HG02884 (cell line): ENCODE data around the gene BEND2.
"Not testable (repeated sequence)": the region's sequence is repeated elsewhere in the genome, so short reads cannot be mapped to it uniquely, and the experiment has no call there.

Experiments
- ATAC-seq: cut with Tn5 transposase; IDR thresholded peaks from one replicate; pipeline ENCODE4 v1.9.1; 2021; ENCODE audit warnings: mild to moderate bottlenecking, moderate library complexity; ENCODE audit not compliant: unreplicated experiment

Gene BEND2

DNA sequence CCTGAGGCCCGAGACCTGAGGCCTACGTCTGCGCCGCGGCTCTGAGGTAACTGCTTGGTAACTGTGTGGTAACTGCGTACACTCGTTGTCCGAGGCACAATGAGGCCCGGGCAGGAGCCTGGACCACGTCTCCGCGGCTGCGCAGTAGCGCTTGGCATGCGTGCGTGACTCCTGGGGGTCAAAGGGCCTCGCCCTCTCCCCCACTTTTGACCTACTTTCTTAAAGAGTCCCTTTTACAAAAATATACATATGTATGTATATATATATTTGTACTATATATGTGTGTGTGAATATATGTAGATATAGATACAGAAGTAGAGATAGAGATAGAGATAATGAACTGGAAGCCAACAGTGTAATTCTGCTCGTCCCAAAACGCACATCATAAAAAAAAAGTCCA is at the start of gene BEND2:
TSS of gene BEND2 (minus strand) at position 101 of the 400 bp plus-strand sequence. CDS start 136 bp downstream, outside the sequence.
- ATAC-seq = no peak

DNA sequence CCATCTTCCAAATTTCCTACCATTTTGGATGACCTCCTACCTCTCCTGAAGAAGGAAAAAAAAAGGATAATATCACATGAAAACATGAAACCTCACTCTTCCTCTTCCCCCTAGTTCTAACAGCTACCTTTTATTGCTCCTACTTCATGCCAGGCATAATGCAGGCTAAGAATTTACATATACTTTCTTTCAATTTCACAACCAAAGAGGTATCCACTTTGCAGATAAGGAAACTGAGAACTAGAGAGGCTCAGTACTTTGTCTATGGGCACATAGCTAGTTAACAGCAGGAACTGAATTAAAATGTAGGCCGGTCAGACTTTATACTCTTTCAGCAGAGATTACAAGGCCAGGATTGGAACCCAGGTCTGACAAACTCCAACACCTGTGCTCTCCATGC is 34.4 kb upstream of the BEND2 start:
- no peak for ATAC-seq

DNA sequence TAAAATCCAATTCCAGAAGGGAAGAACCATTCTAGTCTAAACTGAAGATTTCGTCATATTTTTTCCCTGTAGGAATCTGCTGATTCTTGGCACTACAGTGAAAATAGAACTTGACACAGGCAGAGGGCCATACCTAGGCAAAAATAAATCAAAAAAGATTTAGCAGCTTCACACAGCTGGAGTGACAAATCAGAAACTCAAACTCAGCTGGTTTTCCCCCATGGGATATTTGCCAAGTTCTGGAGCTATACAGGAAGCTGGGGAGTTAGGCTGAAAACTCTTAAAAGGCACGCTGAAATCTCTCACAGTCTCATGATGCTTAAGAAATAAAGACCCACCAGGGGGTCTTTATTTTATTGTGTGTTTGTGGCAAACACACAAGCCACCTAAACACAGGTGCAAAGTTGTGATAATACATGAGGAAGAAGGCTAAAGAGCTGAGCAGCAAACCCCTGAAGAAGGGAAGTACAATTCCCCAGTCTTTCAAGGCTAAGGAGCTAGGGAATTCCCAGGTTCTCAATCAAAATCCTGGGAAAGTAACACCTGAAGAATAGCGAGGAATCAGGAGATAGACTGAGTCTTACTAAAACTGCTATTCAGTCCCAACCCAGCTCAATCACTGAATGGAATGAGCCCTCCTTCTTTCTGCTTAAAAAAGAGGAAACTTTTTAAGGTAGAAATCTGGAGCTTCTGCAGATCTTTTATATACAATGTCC is 32.1 kb upstream of the BEND2 start:
- ATAC-seq = no peak

DNA sequence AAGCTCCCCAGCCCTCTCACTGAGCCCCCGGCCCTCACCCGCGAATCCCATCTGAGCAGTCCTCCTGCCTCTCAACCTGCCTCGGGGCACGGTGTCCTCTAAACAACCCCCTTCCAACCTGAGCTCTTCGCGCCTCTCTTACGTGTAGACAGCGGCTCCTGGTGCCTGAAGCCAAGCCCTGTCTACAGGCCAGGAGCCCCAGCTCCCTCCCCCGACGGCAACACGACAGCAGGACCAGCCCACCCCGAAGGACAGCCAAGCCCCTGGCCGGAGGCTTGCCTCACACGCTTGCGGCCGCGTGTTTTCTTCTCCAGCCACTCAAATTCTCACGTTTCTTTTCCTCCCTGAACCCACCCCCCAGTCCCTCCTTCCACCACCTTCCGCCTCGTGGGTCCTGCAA is 9.0 kb upstream of the BEND2 start:
- ATAC-seq = not testable (repeated sequence)

DNA sequence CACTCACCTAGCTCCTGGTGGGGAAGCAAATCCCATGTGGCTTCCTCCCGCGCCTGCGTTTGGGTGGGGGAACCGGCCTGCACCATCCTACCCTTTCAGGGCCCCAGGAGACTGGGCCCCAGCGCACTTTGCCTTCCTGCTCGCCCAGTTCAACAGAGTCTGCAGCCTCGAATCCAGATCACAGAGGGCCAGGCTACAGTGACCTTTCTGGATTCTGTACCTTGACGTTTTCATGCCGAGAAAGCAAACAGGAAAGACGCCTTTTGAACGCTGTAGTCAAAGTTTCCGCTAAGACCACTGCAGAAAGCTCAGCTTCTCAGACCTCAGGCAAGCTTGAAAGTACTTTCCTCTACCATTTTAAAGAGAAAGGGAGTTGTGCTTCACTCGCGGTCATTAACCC is 7.4 kb upstream of the BEND2 start:
- no peak for ATAC-seq

DNA sequence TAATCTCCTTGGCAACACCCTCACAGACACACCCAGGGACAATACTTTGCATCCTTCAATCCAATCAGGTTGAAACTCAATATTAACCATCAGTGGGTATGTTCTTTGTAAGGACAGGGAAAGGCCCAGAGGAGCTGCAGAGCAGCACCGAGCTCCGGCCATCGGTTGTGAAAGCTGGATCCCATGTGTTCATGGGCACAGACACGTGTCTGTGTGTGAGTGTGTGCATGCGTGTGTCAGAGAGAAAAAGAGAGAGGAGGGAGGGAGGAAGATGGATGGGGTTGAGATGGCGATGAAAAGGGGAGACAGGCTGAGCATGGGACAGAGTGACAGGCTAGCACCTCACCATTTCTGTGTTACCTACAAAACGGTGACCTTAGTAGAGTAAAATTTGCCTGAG is 6.8 kb upstream of the BEND2 start:
- ATAC-seq = no peak

DNA sequence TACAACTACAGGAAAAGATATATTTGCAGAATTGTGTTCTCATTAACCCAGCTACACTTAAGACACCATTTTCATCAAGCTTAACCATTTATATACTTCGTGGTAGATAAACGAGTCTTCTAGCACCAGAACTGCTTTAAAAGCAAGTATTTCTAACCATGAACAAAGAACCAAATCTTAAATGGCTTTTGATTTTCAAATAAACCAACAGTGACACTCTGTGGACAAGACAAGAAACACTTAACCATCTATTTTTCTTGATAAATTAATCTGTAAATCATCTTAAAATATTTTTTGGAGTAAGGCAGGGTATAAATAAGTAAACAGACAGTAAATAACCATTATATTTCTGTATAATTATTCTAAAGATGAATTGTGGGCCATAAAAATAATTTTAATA is 10.2 kb downstream of the BEND2 start:
- no peak for ATAC-seq

DNA sequence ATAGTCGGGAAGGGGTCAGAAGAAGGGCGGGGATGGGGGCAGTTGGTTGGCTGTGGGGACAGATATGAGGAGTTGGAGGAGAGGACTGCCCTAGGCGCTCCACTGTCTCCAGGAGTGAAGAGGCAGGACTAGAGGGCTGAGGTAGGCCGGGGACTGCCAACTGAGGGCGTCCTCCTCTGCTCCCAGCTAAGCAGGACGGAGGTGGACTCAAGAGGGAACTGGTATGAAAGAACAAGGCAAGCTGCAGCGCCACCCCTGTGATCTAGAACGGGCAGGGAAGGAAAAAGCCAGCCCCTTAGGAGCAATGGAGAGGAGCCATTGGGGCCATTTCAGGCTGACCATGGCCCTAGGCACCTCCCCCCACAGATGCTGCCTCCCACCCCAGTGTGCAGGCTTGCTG is 14.0 kb downstream of the BEND2 start:
- no peak for ATAC-seq

DNA sequence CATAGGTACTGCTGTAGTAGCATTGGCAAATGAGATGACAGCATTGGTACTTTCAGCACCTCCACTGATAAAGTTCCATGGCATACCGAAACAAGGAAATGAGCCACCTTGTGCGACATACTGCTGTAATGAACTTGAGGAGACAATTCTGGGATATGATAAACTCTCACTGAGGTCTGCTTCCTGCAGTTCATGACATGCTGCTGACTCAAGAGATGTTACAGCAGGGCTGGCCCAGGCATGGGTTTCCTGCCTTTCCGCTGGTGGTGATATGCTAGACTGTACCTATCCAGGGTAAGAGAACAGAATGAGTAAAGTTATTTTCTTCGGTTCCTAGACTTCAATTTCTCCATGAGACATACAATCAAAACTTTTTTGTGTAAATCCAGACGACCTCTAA is 17.1 kb downstream of the BEND2 start:
- no peak for ATAC-seq

DNA sequence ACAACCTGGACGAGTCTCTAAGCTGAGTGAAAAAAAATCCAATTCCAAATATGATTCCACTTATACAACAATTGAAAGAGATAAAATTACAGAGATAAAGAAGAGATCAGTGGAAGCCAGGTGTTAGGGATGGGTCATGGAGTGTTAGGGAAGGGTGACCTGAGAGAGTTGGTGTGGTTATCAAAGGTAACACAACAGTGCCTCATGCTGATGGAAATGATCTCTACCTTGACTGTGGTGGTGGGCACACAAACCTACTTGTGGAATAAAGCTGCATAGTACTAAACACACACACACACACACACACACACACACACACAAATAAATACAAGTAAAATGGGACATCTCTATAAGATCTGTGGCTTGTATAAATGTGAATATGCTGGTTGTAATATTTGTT is 26.0 kb downstream of the BEND2 start:
- ATAC-seq = no peak

DNA sequence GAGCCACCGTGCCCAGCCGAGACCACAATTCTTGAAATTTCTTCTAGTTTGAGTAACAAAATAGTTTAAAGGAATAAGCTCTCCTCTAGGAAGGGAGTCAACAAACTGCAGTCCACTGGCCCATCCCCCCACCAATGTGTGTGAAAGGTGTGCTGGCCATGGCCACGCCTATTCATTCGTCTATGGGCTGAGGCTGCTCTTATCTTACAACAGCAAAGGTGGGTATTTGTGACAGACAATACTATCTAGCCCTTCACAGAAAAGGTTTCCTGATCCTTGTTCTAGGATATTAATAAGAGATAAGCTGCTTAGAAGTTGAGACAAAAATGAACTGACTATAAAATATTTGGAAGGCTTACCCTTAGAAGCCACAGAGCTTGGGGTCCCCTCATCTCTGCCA is 41.2 kb downstream of the BEND2 start:
- no peak for ATAC-seq

DNA sequence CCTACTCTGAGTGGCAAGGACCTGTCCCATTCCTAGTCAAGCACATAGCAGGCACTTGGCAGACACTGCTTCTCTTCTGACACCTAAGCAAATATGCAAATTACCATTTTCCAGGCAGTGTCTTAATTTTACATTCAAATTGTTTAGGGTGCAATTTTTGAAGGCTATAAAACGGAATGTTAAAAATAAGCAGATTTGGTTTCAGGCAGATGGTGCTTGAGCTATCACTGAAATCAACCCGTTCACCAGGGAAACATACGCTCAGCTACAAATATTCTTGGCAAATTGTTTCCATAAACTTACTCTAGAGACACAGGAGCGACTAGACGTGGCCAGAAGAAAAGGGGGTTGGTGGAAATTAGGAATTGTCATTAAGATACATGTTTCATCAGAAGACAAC is 45.7 kb downstream of the BEND2 start:
- no peak for ATAC-seq

DNA sequence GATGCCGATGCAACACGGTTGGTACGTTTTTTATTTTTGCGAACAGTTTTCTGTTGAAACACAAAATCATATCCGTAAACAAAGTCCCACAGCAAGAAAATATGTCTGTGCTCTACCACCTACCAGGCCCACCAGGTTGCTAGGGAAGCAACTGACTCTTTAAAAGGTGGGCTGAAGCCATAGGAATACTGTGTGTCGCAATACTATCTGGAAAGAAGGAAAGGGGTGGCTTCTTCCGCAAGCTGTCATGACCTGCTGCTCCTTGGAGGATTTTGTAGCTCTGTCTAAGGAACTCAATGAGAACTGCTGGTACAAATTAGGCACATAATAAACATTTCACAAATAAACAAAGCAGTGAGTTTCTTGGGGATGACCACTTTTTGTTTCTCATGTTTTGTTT is 46.5 kb downstream of the BEND2 start:
- no peak for ATAC-seq

DNA sequence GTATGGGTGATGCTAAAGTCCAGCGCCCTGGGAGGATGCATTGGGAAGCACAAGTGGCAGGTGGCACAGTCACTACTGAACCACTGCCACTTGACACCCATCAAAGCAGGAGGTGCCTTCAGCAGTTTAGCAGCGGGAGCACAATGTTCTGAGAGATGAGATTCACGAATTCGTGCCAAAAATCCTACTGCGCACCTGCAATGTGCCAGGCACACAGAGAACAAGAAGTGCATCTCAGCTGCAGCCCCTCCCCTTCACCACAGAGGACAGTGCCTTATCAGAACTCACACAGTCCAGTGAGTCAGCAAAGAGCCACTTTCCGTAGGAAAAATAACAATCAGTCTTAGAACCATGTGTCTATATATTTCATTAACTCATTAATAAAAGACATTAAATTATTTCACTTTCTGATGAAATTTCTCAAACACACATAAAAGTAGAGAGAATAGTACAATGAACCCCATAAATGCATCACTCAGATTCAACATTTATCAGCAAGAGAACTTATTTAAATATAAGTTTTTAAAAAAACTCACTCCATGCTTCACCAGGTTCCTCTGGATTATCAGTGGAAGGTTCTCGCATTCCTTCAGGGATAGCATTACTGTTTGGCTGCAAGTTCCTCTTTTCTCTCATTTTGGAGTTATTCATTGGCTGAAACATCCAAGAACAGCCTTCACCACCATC is 47.0 kb downstream of the BEND2 start:
- no peak for ATAC-seq

DNA sequence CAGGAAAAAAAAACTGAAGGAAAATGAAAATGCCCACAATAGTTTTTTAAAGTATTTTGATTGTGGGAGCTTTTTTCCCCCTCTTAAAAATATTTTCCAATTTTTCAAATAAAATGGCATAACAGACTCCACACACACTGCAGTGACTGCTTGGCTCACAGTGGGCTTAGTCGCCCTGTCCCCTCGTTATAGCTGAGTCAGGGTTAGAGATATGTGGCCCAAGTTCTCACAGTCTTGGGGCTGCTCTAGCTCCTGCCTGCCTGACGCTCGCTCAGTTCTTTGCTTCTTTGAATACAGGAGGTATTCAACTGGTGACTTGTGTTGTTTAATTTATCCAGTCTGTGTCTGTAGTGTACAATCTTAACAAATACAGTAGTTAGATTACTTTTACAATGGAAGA is 47.7 kb downstream of the BEND2 start:
- no peak for ATAC-seq

DNA sequence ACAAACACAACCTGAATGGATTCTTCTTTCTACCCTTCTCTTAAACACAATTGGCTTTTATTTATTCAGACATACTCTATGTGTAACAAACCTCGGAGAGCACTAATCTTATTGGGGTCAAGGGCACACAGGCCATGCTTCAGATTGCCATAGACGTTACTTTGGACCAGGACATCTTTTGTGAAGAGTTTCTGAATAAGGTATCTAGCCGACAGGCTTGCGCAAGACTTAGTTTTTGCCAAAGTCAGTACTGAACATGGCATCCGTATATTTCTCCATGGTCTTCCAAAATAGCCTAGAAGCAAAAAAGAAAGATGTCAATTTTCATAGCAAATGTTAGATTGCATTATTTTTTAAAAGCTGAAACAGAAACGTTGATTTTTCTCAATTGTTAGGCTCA is 49.8 kb downstream of the BEND2 start:
- ATAC-seq = no peak

DNA sequence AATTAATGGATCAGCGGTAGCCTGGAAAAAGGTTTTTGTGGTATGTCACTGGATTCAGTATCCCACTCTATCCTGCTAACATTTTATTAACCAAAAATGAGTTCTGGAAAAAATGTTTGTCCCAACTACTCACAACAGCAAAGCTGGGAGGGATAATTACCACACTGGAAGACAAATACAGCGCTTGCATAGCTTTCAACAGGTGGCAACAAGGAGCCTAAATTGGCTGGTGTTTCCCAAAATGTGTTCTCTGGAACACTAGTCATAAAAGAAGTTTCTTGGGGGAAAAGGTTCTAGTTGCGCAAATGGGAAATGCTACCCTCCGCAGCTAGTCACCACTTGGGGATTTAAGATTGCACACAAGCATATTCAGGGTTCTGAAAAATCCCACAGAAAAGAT is 54.6 kb downstream of the BEND2 start:
- no peak for ATAC-seq

DNA sequence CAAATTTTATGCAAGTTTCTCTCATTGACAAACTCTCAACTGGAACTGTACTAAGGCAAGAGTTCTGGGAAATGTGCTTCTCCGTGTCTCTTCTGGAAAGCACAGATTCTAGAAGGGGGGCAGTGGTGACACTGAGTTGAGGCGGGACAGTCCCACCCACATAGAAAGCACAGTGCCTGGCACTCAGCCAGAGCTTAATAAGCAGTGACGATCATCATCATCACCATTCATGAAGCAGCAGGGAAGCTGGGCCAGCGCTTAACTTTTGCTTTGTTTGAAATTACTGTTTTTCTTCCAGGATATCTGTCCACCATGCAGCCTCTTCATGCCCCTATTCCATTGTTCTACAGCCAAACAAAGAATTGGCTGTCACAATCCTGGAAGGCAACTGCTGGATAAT is 60.3 kb downstream of the BEND2 start:
- no peak for ATAC-seq

DNA sequence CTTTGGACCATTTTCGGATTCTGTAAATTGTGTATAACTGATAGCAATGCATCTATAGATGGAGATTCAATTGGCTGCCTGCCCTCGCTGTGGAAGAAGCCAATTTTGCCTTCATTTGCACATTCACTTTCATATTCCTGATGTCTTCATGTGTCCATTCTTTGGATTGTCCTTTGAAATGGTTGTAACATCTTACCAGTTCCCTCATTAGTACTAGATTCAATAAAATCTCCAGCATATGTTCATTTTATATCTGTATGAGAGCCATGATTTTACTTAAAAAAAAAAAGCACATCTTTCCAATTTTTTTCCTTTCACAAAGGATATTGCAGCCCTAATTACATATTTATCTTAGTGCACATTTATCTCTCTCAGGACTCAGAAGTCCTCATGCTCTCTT is 61.7 kb downstream of the BEND2 start:
- ATAC-seq = no peak

DNA sequence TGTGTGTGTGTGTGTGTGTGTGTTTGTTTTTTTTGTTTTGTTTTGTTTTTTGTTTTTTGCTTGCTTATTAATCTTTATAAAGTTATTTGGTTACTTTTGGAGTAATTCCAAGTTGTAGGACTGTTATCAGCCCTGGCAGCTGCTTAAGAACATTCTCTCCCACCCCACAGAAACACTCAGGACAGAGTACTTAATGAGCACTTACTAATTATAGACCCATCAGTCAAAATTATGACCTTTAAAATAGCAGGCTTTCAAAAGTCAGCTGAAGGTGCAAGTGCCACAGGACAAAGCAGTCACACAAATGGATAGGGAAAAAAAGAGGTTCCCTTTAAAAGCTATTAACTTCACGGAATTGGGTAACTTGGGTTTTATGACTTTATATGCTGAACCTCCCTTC is 69.0 kb downstream of the BEND2 start:
- ATAC-seq = no peak

DNA sequence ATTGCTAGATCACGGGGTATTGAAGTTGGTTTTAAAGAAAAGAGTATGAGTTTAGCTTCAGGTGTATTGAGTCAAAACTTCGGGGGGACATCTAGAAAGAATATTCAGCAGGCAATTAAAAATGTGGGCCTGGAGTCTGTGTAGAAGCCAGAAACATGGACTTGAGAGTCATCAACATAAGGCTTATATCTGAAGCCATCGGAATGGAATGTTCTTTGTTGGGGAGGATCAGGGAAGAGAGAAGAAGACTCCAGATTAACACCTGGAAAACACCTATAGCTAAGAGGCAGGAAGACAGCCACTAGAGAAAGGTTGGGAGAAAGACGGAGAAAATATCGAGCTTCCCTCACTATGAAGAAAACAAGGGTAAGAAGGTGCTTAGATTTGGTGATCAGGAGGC is 69.5 kb downstream of the BEND2 start:
- no peak for ATAC-seq

DNA sequence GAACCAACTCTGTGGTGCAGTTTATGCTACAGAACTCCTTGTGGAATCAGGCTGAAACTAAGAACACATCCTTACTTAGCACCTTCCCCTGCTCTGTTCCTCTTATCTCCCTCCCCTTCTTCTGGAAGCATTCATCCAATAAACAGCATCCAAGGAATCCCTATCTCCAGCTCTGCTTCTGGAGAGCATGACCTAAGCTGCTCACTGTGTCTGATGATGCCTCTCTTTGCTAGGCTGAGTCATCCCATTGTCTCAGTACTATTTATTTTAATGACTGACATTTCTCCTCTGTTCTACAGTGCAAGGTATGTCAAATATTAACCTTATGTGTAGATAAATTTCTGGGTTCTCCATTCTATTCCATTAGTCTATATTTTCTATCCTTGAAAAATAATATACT is 71.2 kb downstream of the BEND2 start:
- no peak for ATAC-seq

DNA sequence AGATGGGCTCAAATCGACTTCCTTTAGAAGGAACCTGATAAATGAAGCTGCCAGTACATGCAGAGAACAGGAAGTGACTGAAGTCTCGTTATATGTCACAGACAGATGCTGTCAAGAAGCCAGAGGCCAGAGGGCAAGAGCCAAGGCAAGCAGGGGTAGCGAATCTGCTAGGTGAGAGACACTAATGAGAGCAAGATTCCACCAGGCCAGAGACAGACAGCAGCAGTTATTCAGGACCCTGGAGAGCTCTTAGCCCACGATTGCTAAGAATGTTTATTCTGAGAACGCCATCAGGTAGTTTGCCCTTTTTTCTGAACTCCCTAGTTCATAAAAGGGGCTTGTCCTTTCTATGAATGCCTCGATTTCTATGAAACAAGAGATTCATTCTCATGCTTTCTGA is 73.7 kb downstream of the BEND2 start:
- no peak for ATAC-seq
